H1 (cell line): Measurements from ENCODE around the gene IRF5. TPM values are rescaled to one million over a fixed set of nuclear protein-coding genes. Genes with fewer than 3 reads are reported as not detected.
"Not testable (repeated sequence)": the region's sequence is repeated elsewhere in the genome, so short reads cannot be mapped to it uniquely, and the experiment has no call there.

Experiments used
- CTCF ChIA-PET: fragments of 300-600 bp; sonication (Branson Sonifier 250); formaldehyde crosslinking; loops from one replicate; lab custom pipeline; 2021; ENCODE audit not compliant: partially characterized antibody; lab: Charles Lee
- POLR2A ChIA-PET: fragments of 300-600 bp; sonication (Branson Sonifier 250); formaldehyde crosslinking; loops from one replicate; lab custom pipeline; 2021; ENCODE audit warnings: inconsistent platforms; ENCODE audit not compliant: partially characterized antibody; lab: Charles Lee
- DNase-seq, 2 experiments: peaks; one replicate each; pipeline versions ENCODE4 v3.0.0 to v3.0.0-alpha.2; 2010 to 2022; ENCODE audit warnings: low spot score in 2 of 2, low read depth in 1 of 2, mixed read lengths in 1 of 2
- FAIRE-seq: peaks from 2 replicates; lab custom pipeline; 2011; peaks lifted over from hg19 to GRCh38; lab: Jason Lieb, UNC
- H2AFZ ChIP-seq: 2 replicates; pipeline ENCODE4 v1.8.1; 2012; ENCODE audit warnings: low read length, inconsistent platforms
- H2AK5ac ChIP-seq: 2 replicates; pipeline ENCODE4 v1.6.1; 2013; ENCODE audit warnings: low read depth, low read length
- H2BK120ac ChIP-seq: replicated peaks from 2 replicates; pipeline ENCODE3; 2013; ENCODE audit warnings: low read depth, low read length, inconsistent platforms
- H2BK12ac ChIP-seq: 2 replicates; pipeline ENCODE4 v1.6.1; 2013; ENCODE audit warnings: low read depth, low read length
- H2BK15ac ChIP-seq: 2 replicates; pipeline ENCODE4 v1.6.1; 2013; ENCODE audit warnings: low read length
- H2BK20ac ChIP-seq: 2 replicates; pipeline ENCODE4 v1.6.1; 2013; ENCODE audit warnings: low read length
- H2BK5ac ChIP-seq: 2 replicates; pipeline ENCODE4 v1.6.1; 2013; ENCODE audit warnings: low read depth, low read length
- H3K14ac ChIP-seq: 2 replicates; pipeline ENCODE4 v1.6.1; 2013; ENCODE audit warnings: inconsistent platforms; ENCODE audit not compliant: insufficient read length
- H3K18ac ChIP-seq: 2 replicates; pipeline ENCODE4 v1.6.1; 2013; ENCODE audit warnings: low read length; ENCODE audit errors: extremely low read depth
- H3K23ac ChIP-seq: 2 replicates; pipeline ENCODE4 v1.6.1; 2013; ENCODE audit warnings: inconsistent platforms; ENCODE audit not compliant: insufficient read length
- H3K23me2 ChIP-seq: 2 replicates; pipeline ENCODE4 v1.6.1; 2013; ENCODE audit warnings: low read depth, low read length
- H3K27ac ChIP-seq: 2 replicates; pipeline ENCODE4 v1.6.1; 2011; ENCODE audit warnings: low read depth, low read length, inconsistent platforms
- H3K27me3 ChIP-seq, 4 experiments: replicated peaks in 1 of 4; 1 replicate in 1 of 4; 2 replicates in 3 of 4; pipeline versions ENCODE4 v1.6.1 to v1.8.1; 2011 to 2013; ENCODE audit warnings: low read length in 3 of 4, mild to moderate bottlenecking in 3 of 4, inconsistent platforms in 2 of 4, mixed read lengths in 2 of 4, moderate library complexity in 1 of 4; ENCODE audit not compliant: control insufficient read depth in 3 of 4, insufficient read depth in 3 of 4; ENCODE audit errors: extremely low read depth in 1 of 4
- H3K36me3 ChIP-seq, 4 experiments: 2 replicates each; pipeline versions ENCODE4 v1.6.1 to v1.8.1; 2011 to 2013; ENCODE audit warnings: mild to moderate bottlenecking in 4 of 4, low read length in 3 of 4, moderate library complexity in 2 of 4, control low read depth in 1 of 4, inconsistent platforms in 1 of 4; ENCODE audit not compliant: insufficient read depth in 4 of 4, control insufficient read depth in 2 of 4
- H3K4ac ChIP-seq: replicated peaks from 2 replicates; pipeline ENCODE3; 2013; ENCODE audit warnings: low read length, low read depth, mixed read lengths, inconsistent platforms; ENCODE audit not compliant: insufficient read length
- H3K4me1 ChIP-seq, 4 experiments: replicated peaks in 1 of 4; 1 replicate in 1 of 4; 2 replicates in 3 of 4; pipeline versions ENCODE4 v1.6.1 to v1.8.1; 2011 to 2013; ENCODE audit warnings: low read length in 3 of 4, inconsistent platforms in 2 of 4, mixed read lengths in 1 of 4; ENCODE audit not compliant: insufficient read depth in 4 of 4, control insufficient read depth in 3 of 4
- H3K4me2 ChIP-seq, 2 experiments: 2 replicates each; pipeline versions ENCODE4 v1.6.1 to v1.8.1; 2011 to 2013; ENCODE audit warnings: low read depth in 2 of 2, low read length in 2 of 2, control low read depth in 1 of 2, inconsistent platforms in 1 of 2, mild to moderate bottlenecking in 1 of 2; ENCODE audit not compliant: insufficient read depth in 1 of 2
- H3K4me3 ChIP-seq, 4 experiments: fragments of 200-600, 300-600 bp in 1 of 4; sonication (generic), shearing (Covaris generic), sonication (Bioruptor Twin) in 1 of 4; 2 replicates each; pipeline versions ENCODE4 v1.5.1 to v1.8.1; 2011 to 2016; ENCODE audit warnings: low read length in 4 of 4, low read depth in 3 of 4, control low read depth in 2 of 4, inconsistent platforms in 2 of 4, mild to moderate bottlenecking in 2 of 4, mixed read lengths in 1 of 4, moderate library complexity in 1 of 4; ENCODE audit not compliant: insufficient read depth in 2 of 4; ENCODE audit errors: extremely low read depth in 1 of 4
- H3K56ac ChIP-seq: replicated peaks from 2 replicates; pipeline ENCODE3; 2013; ENCODE audit warnings: low read depth, mild to moderate bottlenecking, mixed read lengths, low read length, inconsistent platforms; ENCODE audit not compliant: insufficient read length
- H3K79me1 ChIP-seq: 2 replicates; pipeline ENCODE4 v1.6.1; 2013; ENCODE audit warnings: low read depth, low read length, control low read depth
- H3K79me2 ChIP-seq, 2 experiments: 2 replicates each; pipeline versions ENCODE4 v1.6.1 to v1.8.1; 2012 to 2013; ENCODE audit warnings: low read length in 2 of 2, mild to moderate bottlenecking in 2 of 2, inconsistent platforms in 1 of 2; ENCODE audit not compliant: insufficient read depth in 2 of 2, control insufficient read depth in 1 of 2
- H3K9ac ChIP-seq, 4 experiments: replicated peaks in 1 of 4; 1 replicate in 1 of 4; 2 replicates in 3 of 4; pipeline versions ENCODE4 v1.6.1 to v1.8.1; 2011 to 2013; ENCODE audit warnings: low read depth in 3 of 4, low read length in 3 of 4, control low read depth in 2 of 4, mild to moderate bottlenecking in 2 of 4, moderate library complexity in 2 of 4, inconsistent platforms in 1 of 4; ENCODE audit errors: extremely low read depth in 1 of 4
- H3K9me3 ChIP-seq, 2 experiments: 2 replicates each; pipeline versions ENCODE4 v1.6.1 to v1.8.1; 2012 to 2013; ENCODE audit warnings: mild to moderate bottlenecking in 2 of 2, moderate library complexity in 2 of 2, control low read depth in 1 of 2, inconsistent platforms in 1 of 2, low read depth in 1 of 2, low read length in 1 of 2, mixed read lengths in 1 of 2; ENCODE audit not compliant: insufficient read depth in 2 of 2
- H4K20me1 ChIP-seq, 2 experiments: replicated peaks in 1 of 2; 2 replicates each; pipeline versions ENCODE3 to v1.8.1; 2011 to 2013; ENCODE audit warnings: inconsistent platforms in 2 of 2, low read length in 2 of 2, mild to moderate bottlenecking in 1 of 2; ENCODE audit not compliant: insufficient read depth in 2 of 2, control insufficient read depth in 1 of 2
- H4K5ac ChIP-seq: 2 replicates; pipeline ENCODE4 v1.6.1; 2013; ENCODE audit warnings: low read length, low read depth, mixed read lengths, inconsistent platforms; ENCODE audit not compliant: insufficient read length
- H4K8ac ChIP-seq: 2 replicates; pipeline ENCODE4 v1.8.0; 2013; ENCODE audit warnings: mild to moderate bottlenecking, moderate library complexity, low read length, inconsistent platforms; ENCODE audit not compliant: insufficient read depth; ENCODE audit errors: extremely low read depth
- H4K91ac ChIP-seq: replicated peaks from 2 replicates; pipeline ENCODE3; 2013; ENCODE audit warnings: low read length, mixed read lengths, inconsistent platforms; ENCODE audit not compliant: insufficient read length
- BCL11A ChIP-seq, 2 experiments: IDR thresholded peaks; one replicate each; pipeline ENCODE4 v1.6.1; 2011; ENCODE audit warnings: low read depth in 2 of 2, low read length in 2 of 2, mild to moderate bottlenecking in 2 of 2
- JUN ChIP-seq: IDR thresholded peaks from 2 replicates; pipeline ENCODE4 v1.6.1; 2011; ENCODE audit warnings: low read depth, mild to moderate bottlenecking, improper control_type of control experiment, low read length
- SUZ12 ChIP-seq: fragments of 200-600 bp; sonication (generic); IDR thresholded peaks from 2 replicates; pipeline ENCODE4 v1.6.1; 2012; ENCODE audit warnings: mild to moderate bottlenecking, inconsistent platforms, low read length, moderate library complexity, mixed read lengths
- WGBS, 2 experiments: shearing (Covaris generic) in 1 of 2; methylation state at CpG; one replicate each; pipeline versions ENCODE4 v1.1.6 to v1.1.7; 2013 to 2015; ENCODE audit warnings: low lambda C conversion rate in 2 of 2, mixed read lengths in 2 of 2, inconsistent platforms in 1 of 2, low coverage in 1 of 2, missing lambda C conversion rate in 1 of 2; ENCODE audit not compliant: insufficient replicate concordance in 2 of 2, insufficient coverage in 1 of 2, insufficient read length in 1 of 2; ENCODE audit errors: extremely low coverage in 1 of 2, missing lambda C conversion rate in 1 of 2; 5-methylcytosine and 5-hydroxymethylcytosine counted together
- polyA plus RNA-seq, 7 experiments: library from polyadenylated mRNA; depleted of rRNA in 3 of 7; stranded (reverse) in 5 of 7; unstranded in 2 of 7; fragments of >200 nt in 5 of 7; fragments of 200-250 nt in 2 of 7; gene quantifications; 1 replicate in 5 of 7; 2 replicates in 1 of 7; 4 replicates in 1 of 7; pipeline versions ENCODE4 v1.2.1 to v1.2.3, GENCODE V29; 2011 to 2013; ENCODE audit warnings: missing spikeins in 2 of 7, mixed read lengths in 2 of 7
- total RNA-seq: library from RNA; stranded (reverse); fragmentation: NEBNext Ultra II Directional; extraction: Animal tissue kit (Norgen Biotek cat#: 25700); gene quantifications from 2 replicates; pipeline ENCODE4 v1.2.1, GENCODE V29; 2021

Gene IRF5
- total and polyA plus RNA-seq, 2 of the 8 experiments (the other 6 are each of a cell fraction or from before 2014, with no cell fraction given): 0.28 to 1.1 TPM

GRCh38 chr7:128993419-128993818, 55.7 kb downstream of the IRF5 start (continued):
- TF ChIP-seq SUZ12 (no peak), JUN (no peak), BCL11A (IDR thresholded peaks at IDR 0.05; ENCODE audit: low read depth in 2 of 2, low read length in 2 of 2) (no peak)

GRCh38 chr7:128994560-128994959, 56.8 kb downstream of the IRF5 start:
- CTCF ChIA-PET: interaction anchor here (0.7 kb wide), 1 partner anchor 9 kb away, joined by 3 read pairs; no protein-coding TSS in a partner anchor
- not testable (repeated sequence) for H3K27ac ChIP-seq

More at GRCh38 chr7:128994560-128994959, 56.8 kb downstream of the IRF5 start:
- H3K23ac ChIP-seq, H3K27me3 ChIP-seq, DNase-seq, H3K56ac ChIP-seq, H4K5ac ChIP-seq, H3K18ac ChIP-seq, H3K9me3 ChIP-seq, H3K9ac ChIP-seq, H3K4me3 ChIP-seq, H4K91ac ChIP-seq, H2AK5ac ChIP-seq, H3K79me1 ChIP-seq, H3K23me2 ChIP-seq, H2BK20ac ChIP-seq, H3K14ac ChIP-seq, H3K4me2 ChIP-seq, H3K4ac ChIP-seq, H2BK120ac ChIP-seq, H2BK15ac ChIP-seq, H2AFZ ChIP-seq, H3K4me1 ChIP-seq, H4K8ac ChIP-seq, H2BK12ac ChIP-seq, H3K79me2 ChIP-seq, H2BK5ac ChIP-seq, H4K20me1 ChIP-seq, FAIRE-seq: not testable (repeated sequence)
- 93% methylated on average over 8 of the region's 8 CpGs; no CpG with 5 or more reads in 1 of the 2 experiments for WGBS, 2 experiments
- POLR2A ChIA-PET: interaction anchor here (0.6 kb wide), 1 partner anchor 100 kb away, joined by 3 read pairs; no protein-coding TSS in a partner anchor
- H3K36me3 ChIP-seq: peaks cover 7 to 62% (median 17%) of the 10 kb centered on the region in 4 experiments
